CD4-positive, alpha-beta memory T cell (primary cell): ENCODE measurements around the gene CHCHD6. TPM values are rescaled to one million over a fixed set of nuclear protein-coding genes. Genes with fewer than 3 reads are reported as not detected.

ENCODE experiments used
- CTCF ChIA-PET: fragments of 350-600 bp; sonication (Branson Sonifier 250); formaldehyde crosslinking; loops from one replicate; lab custom pipeline; 2021; ENCODE audit warnings: inconsistent platforms; ENCODE audit not compliant: partially characterized antibody; lab: Charles Lee
- POLR2A ChIA-PET: fragments of 350-600 bp; sonication (Branson Sonifier 250); formaldehyde crosslinking; loops from one replicate; lab custom pipeline; 2021; ENCODE audit not compliant: partially characterized antibody; lab: Charles Lee
- DNase-seq, 5 donors: peaks; one replicate each; pipeline versions ENCODE4 v3.0.0 to v3.0.0-alpha.2; 2020 to 2022; ENCODE audit warnings: mixed read lengths in 1 of 5
- H3K27ac ChIP-seq: one replicate; pipeline ENCODE4 v1.7.0; 2013; ENCODE audit warnings: low read depth, low read length
- H3K27me3 ChIP-seq: 2 replicates; pipeline ENCODE4 v1.7.0; 2013; ENCODE audit warnings: mild to moderate bottlenecking, low read length, moderate library complexity; ENCODE audit not compliant: insufficient read depth
- H3K36me3 ChIP-seq: 2 replicates; pipeline ENCODE4 v1.7.0; 2013; ENCODE audit warnings: mild to moderate bottlenecking, low read length, moderate library complexity; ENCODE audit not compliant: insufficient read depth
- H3K4me1 ChIP-seq: 2 replicates; pipeline ENCODE4 v1.7.0; 2013; ENCODE audit warnings: mild to moderate bottlenecking, low read length, moderate library complexity; ENCODE audit not compliant: insufficient read depth
- H3K4me3 ChIP-seq, 2 donors: one replicate each; pipeline ENCODE4 v1.7.0; 2013; ENCODE audit warnings: low read length in 2 of 2, mild to moderate bottlenecking in 1 of 2
- H3K9me3 ChIP-seq, 2 donors: one replicate each; pipeline ENCODE4 v1.7.0; 2013; ENCODE audit warnings: low read length in 2 of 2, control low read depth in 1 of 2; ENCODE audit not compliant: control insufficient read depth in 1 of 2
- H3K27ac Mint-ChIP-seq, 7 donors: one replicate each; pipeline ENCODE4 v1.8.0; 2020 to 2021; ENCODE audit warnings: mixed read lengths in 7 of 7, mild to moderate bottlenecking in 6 of 7, inconsistent platforms in 3 of 7, moderate library complexity in 3 of 7
- H3K27me3 Mint-ChIP-seq, 2 donors: one replicate each; pipeline ENCODE4 v1.8.0; 2020 to 2021; ENCODE audit warnings: mixed read lengths in 2 of 2
- H3K36me3 Mint-ChIP-seq, 2 donors: one replicate each; pipeline ENCODE4 v1.8.0; 2020 to 2021; ENCODE audit warnings: mixed read lengths in 2 of 2, inconsistent platforms in 1 of 2, mild to moderate bottlenecking in 1 of 2
- H3K4me1 Mint-ChIP-seq, 4 donors: one replicate each; pipeline ENCODE4 v1.8.0; 2020 to 2021; ENCODE audit warnings: mixed read lengths in 4 of 4, mild to moderate bottlenecking in 1 of 4
- H3K4me3 Mint-ChIP-seq, 8 donors: one replicate each; pipeline ENCODE4 v1.8.0; 2020 to 2021; ENCODE audit warnings: mixed read lengths in 8 of 8, mild to moderate bottlenecking in 7 of 8, moderate library complexity in 6 of 8, inconsistent platforms in 3 of 8
- H3K9me3 Mint-ChIP-seq, 8 donors: one replicate each; pipeline ENCODE4 v1.8.0; 2020 to 2021; ENCODE audit warnings: mixed read lengths in 8 of 8, mild to moderate bottlenecking in 5 of 8, inconsistent platforms in 3 of 8, moderate library complexity in 1 of 8
- intact Hi-C: fragments of 100-400 bp; cut with micrococcal nuclease; formaldehyde crosslinking; loops from one replicate; pipeline ENCODE4 v1.15.1; 2023
- polyA plus RNA-seq, 2 donors: library from polyadenylated mRNA; unstranded; fragments of 300-500 nt; fragmentation: Illumina TruSeq; gene quantifications; one replicate each; pipeline ENCODE4 v1.2.3, GENCODE V29; 2021
- total RNA-seq, 2 experiments: library from RNA; stranded (reverse); gene quantifications; one replicate each; pipeline ENCODE4 v1.2.3, GENCODE V29; 2021

CHCHD6 gene
- total and polyA plus RNA-seq, 4 experiments from 2014 or later = 7.3 to 12.3 (median 10.2) TPM

DNA sequence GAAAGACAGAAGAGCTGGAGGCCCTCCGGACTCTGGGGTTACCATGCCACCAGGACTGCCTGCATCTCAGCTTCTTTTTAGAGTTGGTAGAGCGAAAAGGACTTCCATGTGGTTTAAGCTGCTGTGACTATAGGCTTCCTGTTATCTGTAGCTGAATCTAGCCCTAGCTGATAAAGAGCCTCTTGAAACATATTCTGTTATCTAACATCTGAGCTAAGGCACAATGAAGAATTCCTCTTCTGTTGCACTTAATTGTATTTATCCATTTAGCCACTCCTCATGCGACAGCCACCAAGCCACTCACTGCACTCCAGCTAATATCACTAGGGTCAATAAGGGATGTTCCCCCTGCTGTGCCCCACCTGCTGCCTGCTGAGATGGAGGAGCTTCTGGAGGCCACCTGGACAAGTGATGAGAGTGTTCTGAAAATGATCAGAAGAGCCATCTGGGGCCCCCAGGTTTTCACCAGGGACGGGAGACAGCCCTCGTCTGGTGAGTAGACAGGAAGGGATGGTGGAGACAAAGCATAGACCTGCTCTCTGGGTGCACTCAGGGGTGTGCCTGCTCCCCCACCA is 184.2 kb downstream of the CHCHD6 start:
- Histone ChIP-seq H3K36me3 (no peaks in the 10 kb centered on the region), H3K27ac (no peak overlapping the region), H3K9me3 (no peaks in the 10 kb centered on the region), H3K27me3 (no peaks in the 10 kb centered on the region), H3K4me1 (no peaks in the 10 kb centered on the region), H3K4me3 (no peak overlapping the region)
- Mint-ChIP-seq H3K9me3 (peaks cover 0 to 1% (median 0%) of the 10 kb centered on the region in 8 donors), H3K36me3 (peaks cover 2 to 14% of the 10 kb centered on the region in 2 donors), H3K27me3 (no peaks in the 10 kb centered on the region), H3K4me1 (peaks cover 0 to 11% (median 0%) of the 10 kb centered on the region in 4 donors), H3K4me3 (no peak overlapping the region), H3K27ac (peak overlapping the region in 1 of 7 donors; percentile 26)
- no peak for DNase-seq
- intact Hi-C loops = no loop called here
- CTCF ChIA-PET = no interaction called here
- POLR2A ChIA-PET = no interaction called here

DNA sequence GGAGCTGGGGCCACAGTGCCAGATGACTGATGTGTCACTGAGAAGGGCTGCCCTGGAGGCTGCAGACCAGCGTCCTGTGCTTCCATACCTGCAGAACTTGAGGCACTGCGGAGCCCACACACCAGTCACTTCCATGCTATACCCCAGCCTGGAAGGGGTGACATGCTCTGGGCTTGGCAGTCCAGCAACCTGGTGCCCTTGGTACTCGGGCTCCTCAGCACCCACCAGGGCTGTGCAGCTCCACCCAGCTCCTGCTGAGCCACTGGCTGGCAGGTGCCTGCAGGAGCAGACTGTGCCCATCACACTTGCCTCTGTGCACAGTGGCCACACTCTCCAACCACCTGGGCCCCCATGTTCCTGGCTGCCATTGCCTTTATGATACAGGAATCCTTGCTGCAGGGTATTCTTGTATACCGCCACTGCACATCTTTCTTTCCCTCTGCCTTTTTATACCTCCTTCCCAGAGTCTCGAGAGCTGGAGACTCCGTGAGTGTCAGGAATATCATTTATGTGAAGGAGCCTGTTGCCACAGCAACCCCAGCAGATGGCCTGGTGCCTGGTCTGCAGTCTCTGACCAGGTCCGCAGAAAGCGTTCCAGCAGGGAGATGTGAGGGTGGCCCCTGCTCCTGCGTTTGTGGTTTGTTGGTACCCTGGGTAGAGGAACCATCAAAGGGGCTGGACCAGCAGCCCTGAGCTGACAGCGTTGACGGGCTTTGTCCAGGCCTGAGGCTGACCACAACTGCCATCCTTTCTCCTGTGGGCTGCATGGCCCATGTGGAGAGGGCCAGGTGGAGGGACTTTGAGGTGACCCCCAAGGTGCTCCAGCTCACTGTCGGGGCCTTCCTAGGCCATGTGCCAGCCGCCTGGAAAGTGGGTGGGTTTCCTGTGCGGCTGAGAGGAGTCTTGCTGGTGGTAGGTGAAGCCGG is 185.5 kb downstream of the CHCHD6 start:
- no peaks in the 10 kb centered on the region for H3K4me1 ChIP-seq
- Mint-ChIP-seq H3K4me3 (no peak overlapping the region), H3K27me3 (no peaks in the 10 kb centered on the region), H3K4me1 (peaks cover 0 to 11% (median 0%) of the 10 kb centered on the region in 4 donors), H3K27ac (no peak overlapping the region), H3K36me3 (peaks cover 2 to 11% of the 10 kb centered on the region in 2 donors), H3K9me3 (peaks cover 0 to 1% (median 0%) of the 10 kb centered on the region in 8 donors)
- no peaks in the 10 kb centered on the region for H3K27me3 ChIP-seq
- no peaks in the 10 kb centered on the region for H3K9me3 ChIP-seq
- H3K36me3 ChIP-seq = no peaks in the 10 kb centered on the region
- DNase-seq = no peak
- no peak overlapping the region for H3K4me3 ChIP-seq
- ChIA-PET POLR2A (no interaction called here), CTCF (no interaction called here)
- H3K27ac ChIP-seq = no peak overlapping the region
- intact Hi-C loops = no loop called here

DNA sequence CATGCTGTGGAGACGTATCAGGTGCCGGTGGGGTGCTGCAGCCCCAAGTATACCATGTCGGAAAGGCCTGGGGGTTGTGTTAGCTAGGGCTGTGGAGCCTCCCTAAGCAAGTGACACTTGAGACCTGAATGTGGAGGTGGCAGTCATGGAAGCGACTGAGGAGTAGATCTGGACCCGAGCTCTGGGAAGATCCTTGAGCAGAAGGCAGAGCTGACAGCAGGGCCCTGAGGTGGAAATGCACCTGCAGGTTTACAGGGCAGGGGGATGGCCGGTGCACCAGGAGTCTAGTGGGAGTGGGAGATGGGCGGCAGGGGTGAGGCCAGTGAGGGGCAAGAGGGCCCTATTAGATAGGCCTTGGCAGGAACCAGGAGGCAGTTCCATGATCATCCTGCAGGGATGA is 187.1 kb downstream of the CHCHD6 start:
- peak overlapping the region in 1 of 7 donors; percentile 25 for H3K27ac Mint-ChIP-seq
- H3K27me3 ChIP-seq = no peaks in the 10 kb centered on the region
- peaks cover 2 to 11% of the 10 kb centered on the region in 2 donors for H3K36me3 Mint-ChIP-seq
- H3K4me1 ChIP-seq = no peaks in the 10 kb centered on the region
- ChIA-PET CTCF (no interaction called here), POLR2A (no interaction called here)
- H3K4me3 ChIP-seq = no peak overlapping the region
- H3K27ac ChIP-seq = no peak overlapping the region
- H3K36me3 ChIP-seq = no peaks in the 10 kb centered on the region
- H3K4me1 Mint-ChIP-seq = peaks cover 0 to 11% (median 1%) of the 10 kb centered on the region in 4 donors
- no peaks in the 10 kb centered on the region for H3K9me3 ChIP-seq
- H3K9me3 Mint-ChIP-seq = peaks cover 0 to 1% (median 0%) of the 10 kb centered on the region in 8 donors
- DNase-seq = no peak
- H3K27me3 Mint-ChIP-seq = no peaks in the 10 kb centered on the region
- intact Hi-C loops = no loop called here
- H3K4me3 Mint-ChIP-seq = no peak overlapping the region

DNA sequence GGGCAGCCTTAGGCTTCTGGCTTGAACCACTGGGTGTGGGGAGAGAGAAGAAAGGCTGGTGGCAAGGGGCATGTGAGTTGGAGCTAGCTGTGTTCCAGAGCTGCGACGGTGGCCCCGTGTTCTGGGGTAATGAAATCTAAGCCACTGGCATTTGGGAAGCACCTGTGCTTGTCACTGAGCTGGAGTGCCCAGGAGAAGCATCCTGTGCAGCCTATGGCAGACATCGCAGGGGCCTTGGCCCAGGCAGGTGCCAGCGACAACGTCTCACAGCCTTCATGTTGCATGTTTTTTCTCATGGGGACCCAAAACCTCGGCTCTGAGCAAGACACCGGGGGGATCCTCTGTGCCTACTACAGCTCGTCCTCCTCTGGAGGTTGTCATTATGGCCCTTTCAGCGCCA is 187.8 kb downstream of the CHCHD6 start:
- intact Hi-C loops = no loop called here
- Histone ChIP-seq H3K27me3 (no peaks in the 10 kb centered on the region), H3K4me1 (no peaks in the 10 kb centered on the region), H3K27ac (no peak overlapping the region), H3K4me3 (no peak overlapping the region), H3K9me3 (no peaks in the 10 kb centered on the region), H3K36me3 (no peaks in the 10 kb centered on the region)
- Mint-ChIP-seq H3K4me1 (peaks cover 0 to 11% (median 1%) of the 10 kb centered on the region in 4 donors), H3K27me3 (no peaks in the 10 kb centered on the region), H3K9me3 (peaks cover 0 to 1% (median 0%) of the 10 kb centered on the region in 8 donors), H3K27ac (peak overlapping the region in 1 of 7 donors; percentile 31), H3K36me3 (peaks cover 2 to 11% of the 10 kb centered on the region in 2 donors), H3K4me3 (no peak overlapping the region)
- POLR2A ChIA-PET = no interaction called here
- no peak for DNase-seq
- CTCF ChIA-PET = no interaction called here

DNA sequence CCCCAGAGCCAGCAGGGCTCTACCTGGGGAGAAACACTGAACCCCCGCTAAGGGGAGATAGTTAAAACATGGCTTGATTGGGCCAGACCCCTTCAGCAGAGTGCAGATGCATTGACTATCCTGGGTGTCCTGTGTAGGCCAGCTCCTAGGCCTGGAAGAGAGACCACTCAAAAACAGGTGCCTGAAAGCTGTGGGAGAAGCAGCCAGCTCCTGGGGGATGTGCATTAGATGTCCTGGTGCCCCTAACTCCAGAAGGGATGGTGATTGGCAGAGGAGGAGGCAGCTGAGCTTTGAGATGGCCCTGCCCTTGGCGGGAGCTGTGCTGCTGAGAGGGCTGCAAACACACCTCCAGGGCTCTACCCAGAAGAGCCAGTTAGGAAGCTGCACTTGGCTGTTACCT is 189.6 kb downstream of the CHCHD6 start:
- intact Hi-C loops = no loop called here

DNA sequence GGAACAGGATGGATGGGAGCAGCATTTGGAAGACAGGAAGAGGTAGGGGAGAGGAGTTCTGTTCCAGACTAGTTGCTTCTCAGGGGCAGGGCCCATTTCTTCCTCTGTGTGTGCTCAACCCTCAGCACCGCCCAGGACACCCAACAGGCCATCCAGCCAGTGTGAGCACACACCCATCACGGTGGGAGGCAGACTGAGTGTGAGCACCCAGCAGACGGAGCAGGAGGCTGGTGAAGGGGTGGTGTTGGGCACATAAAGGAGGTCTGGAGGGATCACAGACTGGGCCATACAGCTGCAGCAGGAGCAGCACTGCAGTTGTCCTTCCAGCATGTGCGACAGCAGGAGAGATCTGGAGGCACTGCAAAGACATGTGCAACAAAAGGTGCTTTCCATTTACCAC is 190.4 kb downstream of the CHCHD6 start:
- Histone ChIP-seq H3K9me3 (no peaks in the 10 kb centered on the region), H3K27ac (no peak overlapping the region), H3K36me3 (no peaks in the 10 kb centered on the region), H3K4me3 (no peak overlapping the region), H3K27me3 (no peaks in the 10 kb centered on the region), H3K4me1 (no peaks in the 10 kb centered on the region)
- Mint-ChIP-seq H3K36me3 (peaks cover 0 to 4% of the 10 kb centered on the region in 2 donors), H3K27ac (peak overlapping the region in 1 of 7 donors; percentile 11), H3K27me3 (no peaks in the 10 kb centered on the region), H3K4me3 (no peak overlapping the region), H3K4me1 (peaks cover 0 to 4% (median 1%) of the 10 kb centered on the region in 4 donors), H3K9me3 (no peaks in the 10 kb centered on the region)
- ChIA-PET POLR2A (no interaction called here), CTCF (no interaction called here)
- DNase-seq = no peak
- intact Hi-C loops = no loop called here

More for the DNA sequence above, 189.6 kb downstream of the CHCHD6 start:
- Mint-ChIP-seq H3K27me3 (no peaks in the 10 kb centered on the region), H3K9me3 (peaks cover 0 to 1% (median 0%) of the 10 kb centered on the region in 8 donors), H3K4me3 (no peak overlapping the region), H3K27ac (no peak overlapping the region), H3K4me1 (peaks cover 0 to 4% (median 1%) of the 10 kb centered on the region in 4 donors), H3K36me3 (peaks cover 2 to 4% of the 10 kb centered on the region in 2 donors)
- DNase-seq = no peak
- POLR2A ChIA-PET = no interaction called here
- Histone ChIP-seq H3K9me3 (no peaks in the 10 kb centered on the region), H3K27me3 (no peaks in the 10 kb centered on the region), H3K4me1 (no peaks in the 10 kb centered on the region), H3K4me3 (no peak overlapping the region), H3K36me3 (no peaks in the 10 kb centered on the region), H3K27ac (no peak overlapping the region)
- CTCF ChIA-PET = no interaction called here
